ENCODE data around the gene MCRIP2. TPM values are rescaled to one million over a fixed set of nuclear protein-coding genes. Genes with fewer than 3 reads are reported as not detected.

Gene MCRIP2
- total RNA-seq, 1 experiment from 2014 or later, result 69.6 TPM

GRCh38 chr16:668519-669171 lies 27.0 kb downstream of the MCRIP2 start:
- BruUV-seq (replicated peaks), result no TSS peak
- H3F3A ChIP-seq (ENCODE audit: insufficient read depth, low read depth), result peaks cover 16% of the 10 kb centered on the region; the same call in 1 of the 2 replicates
- no peaks in the 10 kb centered on the region for H3K27me3 ChIP-seq (ENCODE audit: insufficient read depth, low read depth)
- H2AFZ ChIP-seq, result peak overlapping the region; percentile 85
- H3K4me1 ChIP-seq (replicated peaks; ENCODE audit: insufficient read depth), result peaks cover 9% of the 10 kb centered on the region; the same call in 1 of the 2 replicates
- ChIA-PET POLR2A (ENCODE audit: unreplicated experiment) (interaction anchor here (0.6 kb wide), 1 partner anchor 12 kb away, joined by 5 read pairs; no protein-coding TSS in a partner anchor), CTCF (interaction anchor here (0.5 kb wide), 1 partner anchor 272 kb away, joined by 6 read pairs; the partner anchor contains the start of gene NME4)
- no peak for TF ChIP-seq CTCF (conservative IDR thresholded peaks at IDR 0.05)
- TF ChIP-seq EZH2 (IDR thresholded peaks at IDR 0.05; ENCODE audit: low read depth), result no peak
- DNase-seq, result no peak
- no peaks in the 10 kb centered on the region; the same call in 1 of the 2 replicates for H4K20me1 ChIP-seq (ENCODE audit: insufficient read depth)
- no peaks in the 10 kb centered on the region for H3K9me3 ChIP-seq (ENCODE audit: insufficient read depth, low read depth)
- H3K36me3 ChIP-seq (ENCODE audit: low read depth), result no peaks in the 10 kb centered on the region
- H3K9me2 ChIP-seq (ENCODE audit: insufficient read depth), result no peaks in the 10 kb centered on the region
- H3K79me2 ChIP-seq (ENCODE audit: low read depth), result peaks cover 21% of the 10 kb centered on the region
- no peak overlapping the region for H3K27ac ChIP-seq
- H3K4me3 ChIP-seq, result peak overlapping the region; percentile 88
- peak overlapping the region; percentile 96 for H3K4me2 ChIP-seq
- intact Hi-C loops (cut with micrococcal nuclease; ENCODE audit: unreplicated experiment), result loop anchor here (1.0 to 5.0 kb wide), 2 partner anchors 9 to 41 kb away; no protein-coding TSS in a partner anchor

GRCh38 chr16:669666-670065 lies 28.0 kb downstream of the MCRIP2 start:
- ChIA-PET POLR2A (ENCODE audit: unreplicated experiment) (no interaction called here), CTCF (no interaction called here)
- Histone ChIP-seq H3K27ac (no peak overlapping the region), H3F3A (ENCODE audit: insufficient read depth, low read depth) (peaks cover 16% of the 10 kb centered on the region; the same call in 1 of the 2 replicates), H3K27me3 (ENCODE audit: insufficient read depth, low read depth) (no peaks in the 10 kb centered on the region), H3K4me1 (replicated peaks; ENCODE audit: insufficient read depth) (peaks cover 9% of the 10 kb centered on the region; the same call in 1 of the 2 replicates), H3K9me2 (ENCODE audit: insufficient read depth) (no peaks in the 10 kb centered on the region), H3K4me2 (peak overlapping the region; percentile 96; the same call in 1 of the 2 replicates), H3K4me3 (no peak overlapping the region), H4K20me1 (ENCODE audit: insufficient read depth) (no peaks in the 10 kb centered on the region; the same call in 1 of the 2 replicates), H3K9me3 (ENCODE audit: insufficient read depth, low read depth) (no peaks in the 10 kb centered on the region), H2AFZ (no peak overlapping the region), H3K36me3 (ENCODE audit: low read depth) (no peaks in the 10 kb centered on the region), H3K79me2 (ENCODE audit: low read depth) (peaks cover 21% of the 10 kb centered on the region)
- intact Hi-C loops (cut with micrococcal nuclease; ENCODE audit: unreplicated experiment), result loop anchor here (1.0 to 5.0 kb wide), 2 partner anchors 8 to 42 kb away; no protein-coding TSS in a partner anchor
- DNase-seq, result no peak
- BruUV-seq (replicated peaks), result no TSS peak
- TF ChIP-seq CTCF (conservative IDR thresholded peaks at IDR 0.05), result no peak
- no peak for TF ChIP-seq EZH2 (IDR thresholded peaks at IDR 0.05; ENCODE audit: low read depth)

DNA sequence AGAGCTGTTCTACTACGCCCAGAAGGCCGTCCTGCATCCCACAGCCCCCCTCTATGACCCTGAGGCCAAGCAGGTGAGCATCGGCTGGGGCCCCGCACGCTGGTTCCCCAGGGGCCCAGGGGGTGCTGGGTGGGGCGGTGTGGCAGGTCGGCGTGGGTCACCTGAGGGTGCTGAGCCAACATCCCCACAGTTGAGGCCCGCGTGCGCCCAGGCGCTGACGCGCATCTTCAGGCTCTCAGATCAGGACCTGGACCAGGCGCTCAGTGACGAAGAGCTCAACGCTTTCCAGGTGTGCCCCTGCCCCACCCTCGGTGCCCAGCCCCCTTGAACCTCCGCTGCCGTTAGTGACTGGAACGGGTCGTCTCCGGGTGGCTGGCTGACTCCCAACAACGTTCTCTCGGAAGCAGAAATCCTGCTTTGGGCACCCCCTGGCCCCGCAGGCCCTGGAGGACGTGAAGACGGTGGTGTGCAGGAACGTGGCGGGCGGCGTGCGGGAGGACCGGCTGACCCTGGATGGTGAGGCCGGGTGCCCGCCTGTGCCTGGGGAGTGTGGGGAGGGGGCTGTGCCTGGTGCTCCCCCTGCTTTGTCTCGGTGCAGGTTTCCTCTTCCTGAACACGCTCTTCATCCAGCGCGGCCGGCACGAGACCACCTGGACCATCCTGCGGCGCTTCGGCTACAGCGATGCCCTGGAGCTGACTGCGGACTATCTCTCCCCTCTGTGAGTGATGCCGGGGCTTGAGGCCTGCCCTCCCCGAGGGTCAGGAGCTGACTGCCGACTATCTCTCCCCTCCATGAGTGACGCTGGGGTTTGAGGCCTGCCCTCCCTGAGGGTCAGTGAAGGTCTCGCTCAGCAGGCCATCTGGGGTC lies 29.1 kb downstream of the MCRIP2 start:
- Histone ChIP-seq H3K27ac (no peak overlapping the region), H3K27me3 (ENCODE audit: insufficient read depth, low read depth) (no peaks in the 10 kb centered on the region), H3K4me3 (no peak overlapping the region), H3K9me3 (ENCODE audit: insufficient read depth, low read depth) (no peaks in the 10 kb centered on the region), H3K4me1 (replicated peaks; ENCODE audit: insufficient read depth) (peaks cover 9% of the 10 kb centered on the region; the same call in 1 of the 2 replicates), H3K9me2 (ENCODE audit: insufficient read depth) (no peaks in the 10 kb centered on the region), H4K20me1 (ENCODE audit: insufficient read depth) (no peaks in the 10 kb centered on the region; the same call in 1 of the 2 replicates), H3K79me2 (ENCODE audit: low read depth) (peaks cover 21% of the 10 kb centered on the region), H3K4me2 (no peak overlapping the region), H3F3A (ENCODE audit: insufficient read depth, low read depth) (peaks cover 16% of the 10 kb centered on the region; the same call in 1 of the 2 replicates), H3K36me3 (ENCODE audit: low read depth) (no peaks in the 10 kb centered on the region), H2AFZ (no peak overlapping the region)
- intact Hi-C loops (cut with micrococcal nuclease; ENCODE audit: unreplicated experiment), result no loop called here
- ChIA-PET CTCF (interaction anchor here (0.6 kb wide), 1 partner anchor 334 kb away, joined by 6 read pairs; no protein-coding TSS in a partner anchor), POLR2A (ENCODE audit: unreplicated experiment) (interaction anchor here (0.6 kb wide), 2 partner anchors 38 to 300 kb away, joined by 3 to 4 read pairs; no protein-coding TSS in a partner anchor)
- TF ChIP-seq CTCF (conservative IDR thresholded peaks at IDR 0.05) (no peak), EZH2 (IDR thresholded peaks at IDR 0.05; ENCODE audit: low read depth) (no peak)
- no peak for DNase-seq
- no TSS peak for BruUV-seq (replicated peaks)
